Astrocyte of the hippocampus (primary cell): ENCODE results near the gene PKM.

Experiments
- DNase-seq: peaks from one replicate; pipeline ENCODE4 v3.0.0; 2011; ENCODE audit warnings: low read depth, low spot score

Gene PKM

DNA sequence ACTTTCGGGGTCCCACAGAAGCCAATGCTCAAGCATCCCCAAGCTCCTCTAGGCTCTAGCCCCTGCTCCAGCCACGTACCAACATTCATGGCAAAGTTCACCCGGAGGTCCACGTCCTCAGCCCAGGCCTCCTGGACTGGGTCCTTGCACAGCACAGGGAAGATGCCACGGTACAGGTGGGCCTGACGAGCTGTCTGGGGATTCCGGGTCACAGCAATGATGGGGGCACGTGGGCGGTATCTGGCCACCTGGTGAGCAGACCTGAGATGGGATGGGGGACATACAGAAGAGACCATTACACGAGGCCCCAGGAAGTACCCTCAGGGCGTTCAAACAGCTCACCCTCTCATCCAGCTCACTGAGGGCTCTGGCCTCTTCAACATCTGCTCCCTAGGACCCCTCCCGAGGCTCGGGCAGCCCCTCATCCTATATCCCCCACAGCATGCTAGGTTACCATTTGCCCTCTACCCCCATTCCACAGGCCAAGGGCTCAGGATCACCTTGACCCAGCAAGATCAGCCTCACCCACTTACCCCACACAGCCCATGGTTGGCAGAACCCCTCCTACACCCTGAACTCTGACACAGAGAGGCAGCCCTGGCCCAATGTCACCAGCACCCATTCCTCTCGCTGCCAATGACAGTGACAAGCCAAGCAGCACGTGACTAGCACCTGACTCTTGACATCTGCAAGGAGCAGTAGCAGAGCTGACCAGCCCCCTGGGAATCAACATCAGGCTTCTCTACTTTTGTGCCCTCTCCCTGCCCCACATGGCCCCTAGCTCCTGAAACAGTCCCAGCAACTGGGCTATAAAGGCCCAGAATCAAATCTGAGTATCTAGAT is 30.4 kb downstream of the PKM start:
- DNase-seq, result no peak

DNA sequence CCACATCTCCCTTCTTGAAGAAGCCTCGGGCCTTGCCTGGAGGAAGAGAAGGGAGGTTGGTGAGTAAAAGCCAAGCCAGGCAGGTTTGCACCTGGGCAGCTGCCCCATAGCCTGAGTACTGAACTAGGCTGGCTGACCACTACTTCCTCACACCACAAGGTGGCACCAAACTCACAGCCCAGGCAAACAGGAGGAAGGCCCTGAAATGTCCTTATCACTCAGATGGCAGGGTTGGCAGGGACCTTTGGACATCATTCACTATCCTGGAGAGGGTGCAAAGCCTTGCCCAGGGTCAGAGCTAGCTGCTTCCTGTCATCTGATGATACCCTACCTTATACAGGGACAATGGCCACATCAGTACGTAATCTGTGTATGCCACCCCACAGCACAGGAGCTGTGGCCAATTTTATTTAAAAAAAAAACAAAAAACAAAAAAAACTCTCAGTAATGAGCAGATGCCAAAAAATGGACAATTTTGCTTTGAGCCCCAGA is 31.2 kb downstream of the PKM start:
- DNase-seq, result peak; percentile 88

DNA sequence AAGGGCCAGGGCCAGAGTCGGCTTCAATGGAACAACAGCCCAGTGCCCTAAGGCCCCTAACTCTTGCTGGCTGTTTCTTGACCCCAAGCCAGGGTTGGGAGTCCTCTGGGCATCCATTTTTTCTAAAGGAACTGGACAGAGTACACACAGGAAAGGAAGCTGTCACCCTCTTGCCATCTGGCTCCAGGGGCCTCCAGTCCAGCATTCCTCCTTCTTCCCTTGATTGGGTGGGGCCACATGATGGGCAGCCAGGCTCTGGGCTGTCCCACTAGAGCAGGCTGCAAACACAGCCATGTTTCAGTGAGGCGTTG is 31.8 kb downstream of the PKM start:
- no peak for DNase-seq

DNA sequence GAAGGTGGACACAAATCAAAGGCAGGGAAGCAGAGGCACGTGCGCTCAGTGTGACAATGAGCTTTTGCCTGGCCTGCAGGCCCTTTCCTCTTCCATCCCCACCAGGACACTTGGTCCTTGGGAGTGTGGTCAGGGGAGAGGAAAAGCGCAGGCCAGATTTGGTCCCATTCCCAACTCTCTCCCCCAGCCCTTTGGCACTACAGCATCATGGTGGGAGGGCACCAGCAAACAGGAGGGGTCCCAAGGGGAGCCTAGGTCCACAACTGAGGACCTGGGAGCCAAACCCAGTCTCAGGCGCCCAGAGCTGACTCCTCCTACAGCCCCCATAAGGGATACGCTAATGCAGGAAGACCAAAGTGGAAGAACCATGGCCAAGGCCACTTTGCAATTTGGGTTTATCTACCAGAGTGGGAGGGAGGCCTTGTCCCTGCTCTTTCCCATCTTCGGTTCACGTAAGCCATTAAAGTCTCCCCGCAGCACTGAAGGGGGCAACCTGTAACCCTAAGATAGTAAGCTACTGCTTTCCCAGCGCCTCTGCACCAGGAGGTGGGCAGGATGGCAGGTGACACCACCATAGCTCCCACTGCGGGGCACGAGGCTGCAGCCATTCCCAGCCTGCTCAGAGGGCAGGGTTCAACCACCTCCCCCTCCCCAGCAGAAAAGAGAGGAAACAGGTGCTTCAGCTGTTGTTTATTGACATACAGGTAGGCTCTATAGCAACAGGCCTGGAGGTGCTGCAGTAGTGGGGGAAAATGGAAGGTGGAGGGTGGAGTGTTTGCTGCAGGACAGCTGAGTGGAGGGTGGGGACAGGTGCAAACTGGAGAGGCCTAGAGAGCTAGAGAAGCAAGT is 32.4 kb downstream of the PKM start:
- DNase-seq, result no peak

DNA sequence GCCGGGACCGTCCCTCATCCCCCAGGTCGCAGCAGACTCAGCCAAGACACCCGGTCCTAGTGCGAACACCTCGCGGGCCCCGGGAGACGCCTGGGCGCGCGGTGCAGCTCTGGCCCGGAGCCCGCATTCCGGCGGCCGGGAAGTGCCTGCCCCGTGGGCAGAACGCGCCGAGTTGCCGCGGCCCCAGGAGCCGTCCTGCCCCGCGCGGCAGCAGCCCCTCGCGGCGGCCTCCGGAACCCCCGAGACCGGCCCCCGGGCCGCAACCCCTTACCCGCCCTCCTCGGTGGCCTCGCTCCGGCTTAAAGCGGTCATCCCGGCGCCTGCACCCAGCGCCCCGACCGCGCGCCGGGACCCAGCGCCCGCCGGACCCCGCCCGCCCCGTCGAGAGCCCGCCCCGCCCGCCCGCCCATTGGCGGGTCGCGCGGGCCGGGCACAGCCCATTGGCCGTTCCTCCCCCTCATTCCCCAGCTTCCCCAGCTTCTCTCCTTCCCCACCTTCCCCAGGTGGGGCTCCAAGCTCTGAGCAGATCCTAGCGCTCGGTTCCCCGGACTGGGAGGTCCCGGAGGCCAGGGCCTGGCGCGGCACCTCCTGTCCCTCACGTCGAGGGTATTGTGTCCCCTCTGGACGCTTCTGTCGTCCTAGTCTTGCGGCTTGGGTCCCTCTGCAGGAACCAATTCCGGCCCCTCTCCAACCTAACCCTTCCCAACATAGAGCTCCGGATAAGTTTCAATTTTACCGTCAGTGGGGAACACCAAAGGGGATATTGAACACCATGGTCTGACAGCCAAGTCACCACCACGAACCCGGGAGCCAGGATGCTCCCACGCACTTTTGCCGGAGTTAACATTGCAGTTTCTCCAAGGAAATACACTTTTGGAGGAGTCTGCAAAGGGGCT is 33.3 kb downstream of the PKM start, which contains the start of gene GRAMD2A:
Gene GRAMD2A (minus strand): TSS at position 328 of the 896 bp plus-strand sequence.
- DNase-seq, result peak; percentile 86

DNA sequence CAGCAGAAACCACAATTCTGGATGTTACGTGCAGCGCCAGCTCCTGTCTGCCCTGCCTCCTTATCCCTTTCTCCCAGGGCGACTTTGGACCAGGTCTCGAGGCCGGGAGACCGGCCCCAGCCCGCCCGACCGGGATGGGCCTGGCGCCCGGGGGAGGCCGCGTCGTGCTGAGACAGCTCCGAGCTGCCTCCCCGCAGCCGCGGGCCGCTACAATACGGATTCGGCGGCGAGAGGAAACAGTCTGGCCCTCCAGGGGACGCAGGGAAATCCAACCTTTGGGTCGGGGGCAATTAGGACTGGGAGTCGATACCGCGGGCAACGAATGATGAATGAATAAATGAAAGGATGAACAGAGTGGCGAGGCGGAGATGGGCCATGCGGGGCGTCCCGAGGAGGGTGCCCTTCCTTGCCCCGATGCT is 33.9 kb downstream of the PKM start:
- peak; percentile 52 for DNase-seq

DNA sequence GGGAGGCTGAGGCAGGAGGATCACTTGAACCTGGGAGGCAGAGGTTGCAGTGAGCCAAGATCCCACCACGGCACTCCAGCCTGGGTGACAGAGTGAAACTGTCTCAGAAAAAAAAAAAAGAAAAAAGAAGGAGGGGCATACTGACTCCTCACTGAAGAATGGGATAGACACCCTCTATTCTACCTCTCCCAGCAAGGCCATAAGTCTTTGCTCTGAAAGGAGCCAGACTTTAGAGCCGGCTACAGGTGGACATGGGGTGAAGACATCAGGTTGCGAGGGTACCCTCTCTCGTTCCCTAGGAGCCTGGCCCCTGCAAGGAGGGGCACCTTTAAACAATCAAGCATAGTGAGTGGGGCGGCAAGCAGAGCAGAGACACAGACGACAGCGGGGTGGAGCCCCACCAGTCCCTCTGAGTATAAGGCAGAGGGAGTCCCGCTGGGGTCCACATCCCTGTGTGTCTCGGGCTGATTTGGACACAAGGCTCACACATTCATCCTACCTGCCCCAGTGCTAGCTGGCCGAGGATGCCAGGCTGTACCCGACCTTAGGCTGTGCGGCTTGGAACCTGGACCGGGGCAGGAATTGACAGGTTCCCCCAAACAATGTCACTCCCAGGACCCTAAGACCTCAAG is 34.5 kb downstream of the PKM start:
- DNase-seq, result no peak

DNA sequence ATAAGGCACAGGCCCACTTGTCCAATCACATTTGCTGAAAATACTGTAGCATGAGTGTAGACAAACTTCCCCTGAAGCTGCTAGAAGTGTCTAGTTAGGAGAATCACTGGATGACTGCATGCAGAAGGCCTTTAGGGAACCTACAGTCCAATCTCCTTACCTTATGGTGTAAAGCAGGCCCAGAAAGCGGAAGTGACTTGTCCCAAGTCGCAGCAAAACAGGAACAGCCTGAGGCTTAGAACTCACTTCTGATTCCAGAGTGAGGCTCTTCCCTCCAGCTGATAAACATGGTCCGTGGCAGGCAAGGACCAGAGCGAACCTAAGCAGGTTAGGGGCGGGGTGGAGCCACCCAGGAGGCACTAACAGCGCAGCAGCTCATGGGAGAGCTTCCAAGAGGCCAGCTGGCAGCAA is 35.9 kb downstream of the PKM start:
- DNase-seq, result no peak

DNA sequence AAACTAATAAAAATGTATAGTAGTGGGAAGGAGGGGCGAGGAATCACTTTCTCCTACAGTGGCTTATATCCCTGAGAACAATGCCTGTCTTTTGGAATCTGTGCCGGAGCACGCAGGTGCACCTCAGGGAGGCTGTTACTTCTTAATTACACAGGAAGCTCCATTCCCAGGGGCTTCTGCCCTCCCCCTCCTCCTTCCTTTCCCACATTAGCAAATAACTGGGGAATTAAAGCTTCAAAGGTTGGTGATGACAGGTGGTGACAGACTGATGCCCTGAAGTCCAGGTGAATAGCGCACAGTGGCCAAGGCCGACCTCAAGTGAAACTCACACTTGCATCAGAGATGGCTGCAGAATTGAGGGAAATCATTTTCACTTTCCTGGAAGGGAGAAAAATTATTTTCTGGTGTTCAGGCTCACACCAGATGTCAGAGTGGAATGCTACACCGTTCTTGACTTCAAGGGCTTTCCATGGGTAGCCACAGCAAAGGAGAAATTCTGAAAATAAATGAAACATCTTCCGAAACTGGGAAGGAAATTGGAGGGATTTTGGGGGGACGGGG is 37.1 kb downstream of the PKM start:
- no peak for DNase-seq

DNA sequence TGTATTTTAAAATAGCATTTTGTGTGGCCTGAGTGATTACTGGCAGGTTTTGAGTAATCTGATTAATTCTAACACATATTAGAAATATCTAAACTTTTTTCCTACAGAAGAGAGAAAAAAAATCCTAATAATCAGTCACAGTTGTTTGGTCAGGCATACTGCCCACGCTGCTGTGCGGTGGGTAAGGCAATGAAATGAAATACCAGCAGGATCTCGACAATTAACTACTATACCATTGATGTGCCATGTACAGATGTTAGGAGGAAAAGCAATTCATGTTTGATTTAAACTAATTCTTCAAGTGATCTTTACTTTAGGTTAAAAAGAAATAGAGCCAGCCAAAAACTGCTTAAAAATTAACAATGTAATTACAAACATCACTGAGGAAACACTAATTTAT is 38.6 kb downstream of the PKM start:
- no peak for DNase-seq

DNA sequence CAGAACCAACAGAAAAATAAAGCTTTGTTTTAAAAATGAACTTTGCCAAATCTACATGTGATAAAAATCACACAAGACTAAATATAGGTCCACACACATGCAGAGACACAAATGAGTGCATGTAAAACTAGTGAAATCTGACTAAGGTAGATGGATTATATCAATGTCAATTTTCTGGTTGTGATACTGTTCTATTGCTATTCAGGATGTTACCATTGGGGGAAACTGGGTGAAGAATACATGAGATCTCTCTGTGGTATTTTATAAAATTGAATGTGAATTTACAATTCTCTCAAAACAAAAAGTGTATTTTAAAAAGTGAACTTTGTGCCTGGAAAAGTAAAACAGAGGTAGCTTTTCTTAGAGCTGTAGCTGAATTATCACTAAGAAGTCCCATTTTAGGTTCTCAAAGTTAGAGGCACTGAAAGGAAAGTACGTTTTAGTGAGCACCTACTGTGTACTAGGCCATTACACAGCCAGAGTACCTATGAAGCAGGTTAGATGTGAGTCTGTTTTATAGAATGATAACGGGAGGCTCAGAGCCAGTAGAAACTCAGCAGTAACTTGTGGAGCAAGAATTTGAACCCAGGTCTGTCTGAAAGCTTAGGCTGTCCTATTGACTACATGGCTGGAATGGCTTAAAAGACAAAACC is 41.6 kb downstream of the PKM start:
- DNase-seq, result no peak

DNA sequence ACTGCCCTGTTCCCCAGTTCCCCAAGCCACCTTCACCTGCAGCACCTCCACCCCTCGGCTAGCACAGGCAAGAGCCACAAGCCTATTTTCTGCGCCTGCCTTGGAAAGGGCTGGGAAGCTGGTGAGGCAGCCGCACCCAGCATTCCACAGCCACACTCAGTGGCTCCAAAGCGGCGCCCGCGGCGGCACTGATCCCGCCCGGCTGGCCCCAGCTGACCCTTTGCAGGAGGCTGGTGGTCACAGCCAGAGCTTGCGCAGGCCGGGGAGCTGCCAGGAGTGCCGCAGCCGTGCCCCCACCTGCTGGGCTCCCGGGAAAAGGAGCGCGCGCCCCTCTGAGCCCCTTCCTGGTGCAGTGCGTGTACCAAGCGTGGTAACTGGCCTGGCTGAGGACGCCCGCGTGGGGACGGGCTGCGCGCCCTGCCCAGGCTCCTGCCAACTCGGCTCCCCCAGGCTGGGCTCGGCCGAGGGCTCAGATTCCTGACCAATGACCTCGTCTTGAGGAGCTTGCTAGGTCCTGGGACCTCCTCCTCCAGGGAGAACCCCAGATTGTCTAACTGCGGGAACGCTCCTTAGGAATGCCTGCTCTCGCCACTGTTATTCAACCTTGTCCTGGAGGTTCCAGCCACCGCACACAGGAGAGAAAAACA is 46.7 kb downstream of the PKM start:
- DNase-seq, result peak; percentile 90

DNA sequence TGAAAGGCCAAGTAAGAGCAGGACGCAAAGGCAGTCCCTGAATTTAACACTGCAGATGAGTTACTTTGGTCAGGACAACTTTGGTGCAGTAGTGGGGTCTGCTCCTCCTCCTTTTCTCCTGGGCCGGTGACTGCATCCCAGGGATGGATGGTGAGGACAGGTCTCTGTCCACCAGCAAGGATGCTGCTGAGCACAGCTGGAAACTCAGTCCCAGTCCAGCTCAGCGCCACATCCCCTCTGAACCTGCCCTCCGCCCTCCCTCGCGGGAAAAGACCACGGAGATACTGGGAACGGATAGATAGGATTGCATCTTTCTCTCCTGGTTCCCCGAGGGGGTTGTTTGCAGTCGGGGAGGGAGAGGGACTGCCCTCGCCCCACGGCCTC is 47.2 kb downstream of the PKM start:
- no peak for DNase-seq

DNA sequence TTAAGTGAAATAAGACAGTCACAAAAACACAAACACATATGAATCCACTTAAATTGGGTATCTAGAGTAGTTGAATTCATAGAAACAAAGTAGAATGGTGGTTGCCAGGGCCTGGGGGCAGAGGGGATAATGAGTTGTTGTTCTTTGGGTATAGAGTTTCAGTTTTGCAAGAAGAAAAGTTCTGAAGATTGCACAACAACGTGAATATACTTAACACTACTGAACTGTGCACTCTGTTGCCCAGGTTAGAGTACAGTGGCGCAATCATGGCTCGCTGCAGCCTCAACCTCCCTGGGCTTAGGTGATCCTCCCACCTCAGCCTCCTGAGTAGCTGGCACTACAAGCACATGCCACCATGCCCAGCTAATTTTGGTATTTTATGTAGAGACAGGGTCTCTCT is 48.3 kb downstream of the PKM start:
- no peak for DNase-seq

DNA sequence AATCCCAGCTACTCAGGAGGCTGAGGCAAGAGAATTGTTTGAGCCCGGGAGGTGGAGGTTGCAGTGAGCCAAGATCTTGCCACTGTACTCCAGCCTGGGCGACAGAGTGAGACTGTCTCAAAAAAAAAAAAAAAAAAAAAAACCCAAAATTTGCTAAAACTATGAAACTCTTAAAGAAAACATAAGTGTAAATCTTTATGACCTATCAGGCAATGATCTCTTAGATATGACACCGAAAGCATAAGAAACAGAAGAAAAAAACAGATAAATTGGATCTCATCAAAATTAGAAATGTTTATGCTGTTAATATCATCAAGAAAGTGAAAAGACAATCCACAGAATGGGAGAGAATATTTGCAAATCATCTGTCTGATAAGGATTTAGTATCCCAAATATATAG is 48.7 kb downstream of the PKM start:
- no peak for DNase-seq

DNA sequence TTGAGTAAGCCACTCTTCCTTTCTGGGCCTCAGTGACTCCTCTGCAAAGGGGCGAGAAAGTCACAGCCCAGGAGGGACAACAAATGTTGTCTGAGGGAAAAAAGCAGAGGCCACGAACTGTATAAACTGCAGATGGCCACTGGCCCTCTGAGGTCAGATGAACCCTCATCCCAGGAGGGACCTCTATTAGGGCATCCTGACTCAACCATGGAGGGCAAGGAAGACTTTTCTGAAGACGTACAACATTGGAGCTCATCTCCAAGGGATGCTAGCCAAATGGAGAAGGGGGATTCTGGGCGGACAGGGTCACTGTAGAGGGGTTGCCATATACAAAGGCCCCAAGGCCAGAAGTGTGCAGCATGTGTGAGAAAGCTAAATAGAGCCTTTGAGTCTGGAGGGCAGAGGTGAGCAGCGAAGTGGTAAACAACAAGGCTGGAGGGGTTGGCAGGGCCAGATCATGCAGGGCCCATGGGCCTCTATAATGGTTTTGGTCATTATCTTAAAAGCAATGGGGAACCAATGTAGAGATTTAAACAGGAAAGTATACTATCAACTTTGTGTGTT is 50.1 kb downstream of the PKM start:
- no peak for DNase-seq

DNA sequence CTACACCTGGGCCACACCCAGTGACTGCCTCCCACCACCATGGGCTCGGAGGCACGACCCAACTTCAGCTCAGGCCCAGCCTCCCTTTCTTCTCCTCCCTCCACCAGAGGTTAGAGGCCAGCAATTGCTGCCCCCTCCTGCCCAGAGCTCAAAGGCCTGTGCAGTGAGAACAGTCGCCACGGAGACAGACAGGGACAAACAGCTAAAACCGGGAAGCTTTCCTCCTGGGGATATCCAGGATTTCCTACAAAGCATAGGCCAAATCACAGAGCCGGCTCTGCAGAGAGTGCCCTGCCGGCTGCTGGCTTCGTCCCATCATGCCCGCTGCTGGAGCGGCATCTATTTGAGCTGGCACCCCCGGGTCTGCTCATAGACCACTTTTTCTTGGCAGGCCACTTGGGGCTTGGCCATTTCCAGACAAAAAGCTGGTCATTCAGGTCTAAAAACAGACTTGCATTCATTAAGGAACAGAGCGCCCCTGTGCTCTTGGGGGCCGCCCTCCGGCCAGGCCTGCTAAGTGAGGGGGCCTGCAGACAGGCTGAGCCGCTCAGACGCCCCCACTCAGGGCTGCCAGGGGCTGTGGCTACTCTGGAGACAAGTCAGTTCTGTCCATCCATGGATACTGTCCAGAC is 50.9 kb downstream of the PKM start:
- DNase-seq, result peak; percentile 59

DNA sequence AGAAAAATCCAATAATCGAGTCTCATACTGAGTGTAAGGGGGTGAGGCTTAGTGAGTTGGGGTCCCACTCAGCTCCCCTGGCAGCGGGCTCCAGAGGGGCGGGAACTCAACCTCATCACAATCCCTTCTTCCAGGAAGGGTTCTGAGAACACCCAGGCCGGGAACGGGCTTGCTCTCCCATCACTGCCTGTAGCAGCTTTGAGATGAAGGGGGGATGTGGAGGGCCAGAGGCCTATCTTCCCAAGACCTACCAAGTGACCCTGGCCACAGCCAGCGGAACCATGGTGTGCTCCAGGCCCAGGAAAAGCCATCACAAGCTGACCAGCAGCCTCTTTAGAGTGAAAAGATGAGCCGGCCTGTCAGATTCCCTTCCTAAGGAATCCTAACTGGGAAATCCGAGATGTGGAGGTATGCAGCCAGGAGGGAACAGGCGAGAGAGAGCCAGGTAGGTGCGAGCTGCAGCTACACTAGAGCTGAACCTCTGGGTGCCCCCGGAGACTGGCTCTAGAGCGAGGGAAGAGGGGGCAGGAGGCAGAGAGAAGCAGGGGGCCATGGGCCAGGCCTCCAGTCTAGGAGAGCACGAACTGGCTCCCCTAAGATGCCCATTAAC is 51.9 kb downstream of the PKM start:
- DNase-seq, result no peak

DNA sequence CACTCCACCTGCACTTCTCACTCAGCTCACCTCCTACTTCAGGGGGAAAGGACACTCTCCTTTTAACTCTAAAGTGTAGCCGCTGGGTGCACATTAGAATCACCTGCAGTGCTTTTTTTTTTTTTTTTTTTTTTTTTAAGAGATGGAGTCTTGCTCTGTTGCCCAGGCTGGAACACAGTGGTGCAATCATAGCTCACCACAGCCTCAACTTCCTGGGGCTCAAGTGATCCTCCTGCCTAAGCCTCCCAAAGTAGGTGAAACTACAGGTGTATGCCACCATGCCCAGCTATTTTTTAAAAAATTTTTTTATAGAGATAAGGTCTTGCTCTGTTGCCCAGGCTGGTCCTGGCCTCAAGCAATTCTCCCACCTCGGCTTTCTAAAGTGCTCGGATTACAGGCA is 54.2 kb downstream of the PKM start:
- no peak for DNase-seq
